Right renal pelvis (tissue), 4 donors: Measurements from ENCODE around the gene ABHD17C. TPM values are rescaled to one million over a fixed set of nuclear protein-coding genes. Genes with fewer than 3 reads are reported as not detected.
"Not testable (repeated sequence)": the region's sequence is repeated elsewhere in the genome, so short reads cannot be mapped to it uniquely, and the experiment has no call there.

ENCODE experiments used
- DNase-seq, 4 donors: peaks; one replicate each; pipeline ENCODE4 v3.0.0-alpha.2; 2013; ENCODE audit warnings: low read depth in 4 of 4, low spot score in 3 of 4, missing footprints in 1 of 4
- polyA plus RNA-seq, 4 donors: library from polyadenylated mRNA; unstranded; fragments of 120-200 nt; gene quantifications; one replicate each; pipeline ENCODE4 v1.2.1, GENCODE V29; 2013; ENCODE audit not compliant: insufficient read length in 4 of 4

Gene ABHD17C
- 10 to 100 TPM; 33.9 to 43.3 (median 36.9) TPM for polyA plus RNA-seq

GRCh38 chr15:80695099-80695910 lies at the start of gene ABHD17C:
Gene ABHD17C, plus strand, starts transcription at chr15:80695310. Its CDS starts 120 bp downstream, at chr15:80695430.
- no peak for DNase-seq

- no peak for DNase-seq
Measured at GRCh38 chr15:80645494-80646065, 49.5 kb upstream of the ABHD17C start.

- DNase-seq, result not testable (repeated sequence)
Measured at GRCh38 chr15:80647424-80647823, 47.7 kb upstream of the ABHD17C start.

- no peak for DNase-seq
Measured at GRCh38 chr15:80654299-80654698, 40.8 kb upstream of the ABHD17C start.

GRCh38 chr15:80659375-80659774 lies 35.7 kb upstream of the ABHD17C start:
- DNase-seq, result no peak

GRCh38 chr15:80660119-80660518 lies 35.0 kb upstream of the ABHD17C start:
- peak in 2 of 4 donors; percentile 6 to 22 for DNase-seq

GRCh38 chr15:80662129-80662528 lies 33.0 kb upstream of the ABHD17C start:
- no peak for DNase-seq

GRCh38 chr15:80662757-80663553 lies 32.2 kb upstream of the ABHD17C start:
- DNase-seq, result no peak

GRCh38 chr15:80665151-80665550 lies 30.0 kb upstream of the ABHD17C start:
- no peak for DNase-seq

- DNase-seq, result no peak
Measured at GRCh38 chr15:80667936-80668335, 27.2 kb upstream of the ABHD17C start.

GRCh38 chr15:80668546-80669236 lies 26.4 kb upstream of the ABHD17C start:
- no peak for DNase-seq

- DNase-seq, result no peak
Measured at GRCh38 chr15:80669663-80670273, 25.3 kb upstream of the ABHD17C start.

- no peak for DNase-seq
Measured at GRCh38 chr15:80673561-80674244, 21.4 kb upstream of the ABHD17C start.

- no peak for DNase-seq
Measured at GRCh38 chr15:80674245-80674614, 20.9 kb upstream of the ABHD17C start.

- DNase-seq, result no peak
Measured at GRCh38 chr15:80677041-80677440, 18.1 kb upstream of the ABHD17C start.

GRCh38 chr15:80679167-80679803 lies 15.8 kb upstream of the ABHD17C start:
- DNase-seq, result no peak

- no peak for DNase-seq
Measured at GRCh38 chr15:80679804-80680175, 15.3 kb upstream of the ABHD17C start.

GRCh38 chr15:80682201-80682600 lies 12.9 kb upstream of the ABHD17C start:
- DNase-seq, result no peak

- no peak for DNase-seq
Measured at GRCh38 chr15:80684697-80685096, 10.4 kb upstream of the ABHD17C start.
